Measurements from ENCODE around the gene SKIC2.
"Not testable (repeated sequence)": the region's sequence is repeated elsewhere in the genome, so short reads cannot be mapped to it uniquely, and the experiment has no call there.

The SKIC2 gene

DNA sequence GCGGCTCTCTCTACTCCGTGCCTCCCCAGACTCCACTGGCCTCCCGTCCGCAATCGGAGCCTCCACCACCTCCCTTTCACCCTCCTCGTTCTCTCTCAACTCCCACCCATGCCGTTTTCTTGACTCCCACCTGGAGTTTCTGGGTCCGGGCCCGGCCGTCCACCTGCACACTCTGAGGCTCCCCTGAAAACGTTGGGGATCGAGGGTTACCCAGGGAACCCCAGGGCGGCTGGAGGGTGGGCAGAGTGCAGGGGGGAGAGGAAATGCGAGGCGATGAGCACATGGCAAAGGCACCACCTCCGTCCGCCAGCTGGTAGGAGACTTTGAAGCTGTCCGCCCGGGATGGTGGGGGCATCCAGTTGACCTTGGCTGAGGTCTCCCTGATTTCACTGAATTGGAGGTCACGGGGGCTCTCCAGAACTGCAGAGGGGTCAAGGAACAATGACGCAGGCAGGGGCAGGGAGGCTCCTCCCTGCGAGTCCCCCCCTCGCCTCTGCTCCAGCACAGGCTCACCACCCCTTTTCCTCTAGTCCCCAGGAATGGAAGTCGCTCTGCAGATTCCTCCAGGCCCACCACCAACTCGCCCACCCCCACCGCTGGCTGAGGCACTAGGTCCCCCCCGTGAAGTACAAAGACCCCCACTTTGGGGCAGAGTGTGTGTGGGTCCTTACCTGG lies 52.0 kb downstream of the SKIC2 start:
- H3K9ac ChIP-seq (ENCODE audit: low read length); H3K27me3 ChIP-seq (ENCODE audit: insufficient read depth, low read length); H3K4me2 ChIP-seq (ENCODE audit: low read length); H3K9me3 ChIP-seq (ENCODE audit: low read length); H3F3A ChIP-seq (ENCODE audit: insufficient read depth, low read length); H3K4me1 ChIP-seq (ENCODE audit: insufficient read depth, low read length, severe bottlenecking); H3K79me2 ChIP-seq (ENCODE audit: insufficient read depth, low read length); H3K36me3 ChIP-seq (ENCODE audit: insufficient read depth, low read length); H3K4me3 ChIP-seq (ENCODE audit: low read depth, low read length, poor library complexity, severe bottlenecking); H4K20me1 ChIP-seq (ENCODE audit: insufficient read depth, low read length); H3K9me2 ChIP-seq (ENCODE audit: low read depth, low read length); H3K27ac ChIP-seq (ENCODE audit: low read depth, low read length, poor library complexity, severe bottlenecking); H2AFZ ChIP-seq (ENCODE audit: low read length): not testable (repeated sequence)

DNA sequence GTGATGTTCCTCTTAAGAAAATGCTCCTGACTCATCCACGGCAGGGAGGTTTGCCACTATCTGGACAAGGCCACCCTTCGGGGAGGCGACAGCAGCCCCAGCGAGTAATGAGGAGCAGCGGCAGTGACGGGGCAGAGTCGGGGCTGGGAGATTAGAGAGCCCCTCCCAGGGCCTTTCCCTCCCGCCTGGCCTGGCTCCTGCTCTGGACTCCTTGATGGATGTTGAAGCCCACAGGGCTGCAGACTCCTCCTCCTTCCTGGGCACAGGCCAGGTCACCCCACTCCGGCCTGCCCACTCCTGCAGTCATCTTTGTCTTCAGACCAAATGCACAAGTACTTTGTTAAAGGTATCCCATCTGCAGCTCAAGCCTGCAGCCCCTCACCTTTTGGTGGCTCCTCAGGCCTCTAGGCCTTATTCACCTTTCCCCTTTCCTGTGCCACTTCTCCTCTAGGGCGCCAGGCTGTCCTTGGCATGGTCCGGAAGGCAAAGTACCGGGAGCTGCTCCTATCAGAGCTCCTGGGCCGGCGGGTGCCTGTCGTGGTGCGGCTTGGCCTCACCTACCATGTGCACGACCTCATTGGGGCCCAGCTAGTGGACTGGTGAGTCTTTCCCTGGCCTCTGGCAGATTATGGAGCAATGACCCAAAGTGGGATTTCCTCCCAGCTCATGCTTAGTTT lies 54.1 kb downstream of the SKIC2 start:
- H2AFZ ChIP-seq (ENCODE audit: low read length); H3K27ac ChIP-seq (ENCODE audit: low read depth, low read length, poor library complexity, severe bottlenecking); H4K20me1 ChIP-seq (ENCODE audit: insufficient read depth, low read length); H3K4me3 ChIP-seq (ENCODE audit: low read depth, low read length, poor library complexity, severe bottlenecking); H3K9ac ChIP-seq (ENCODE audit: low read length); H3K27me3 ChIP-seq (ENCODE audit: insufficient read depth, low read length); H3K36me3 ChIP-seq (ENCODE audit: insufficient read depth, low read length); H3K9me2 ChIP-seq (ENCODE audit: low read depth, low read length); H3K4me2 ChIP-seq (ENCODE audit: low read length); H3K79me2 ChIP-seq (ENCODE audit: insufficient read depth, low read length); H3K4me1 ChIP-seq (ENCODE audit: insufficient read depth, low read length, severe bottlenecking); H3F3A ChIP-seq (ENCODE audit: insufficient read depth, low read length); H3K9me3 ChIP-seq (ENCODE audit: low read length): not testable (repeated sequence)

DNA sequence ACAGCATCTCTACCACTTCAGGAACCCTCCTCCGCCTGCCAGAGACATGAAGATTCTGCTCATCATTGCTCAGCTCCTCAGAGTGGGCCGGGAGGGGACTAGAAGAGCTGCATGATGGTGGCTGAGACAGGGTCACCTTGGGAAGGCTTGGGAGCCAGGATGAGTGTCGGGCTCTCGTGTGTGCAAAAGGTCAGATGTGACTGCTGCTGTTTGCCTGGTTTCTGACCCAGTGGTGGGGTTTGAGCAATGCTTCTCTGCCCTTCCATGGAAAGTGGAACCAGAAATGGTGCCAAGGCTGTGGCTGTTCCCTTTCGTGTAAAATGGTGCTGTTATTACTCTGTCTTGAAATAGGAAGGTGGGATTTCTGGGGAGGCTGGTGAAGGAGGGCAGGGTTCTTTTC lies 54.8 kb downstream of the SKIC2 start:
- not testable (repeated sequence) for H3K4me1 ChIP-seq (ENCODE audit: insufficient read depth, low read length, severe bottlenecking); H3K9ac ChIP-seq (ENCODE audit: low read length); H3K4me2 ChIP-seq (ENCODE audit: low read length); H3K4me3 ChIP-seq (ENCODE audit: low read depth, low read length, poor library complexity, severe bottlenecking); H3K9me2 ChIP-seq (ENCODE audit: low read depth, low read length); H3K27me3 ChIP-seq (ENCODE audit: insufficient read depth, low read length); H3F3A ChIP-seq (ENCODE audit: insufficient read depth, low read length); H3K9me3 ChIP-seq (ENCODE audit: low read length); H3K79me2 ChIP-seq (ENCODE audit: insufficient read depth, low read length); H2AFZ ChIP-seq (ENCODE audit: low read length); H3K36me3 ChIP-seq (ENCODE audit: insufficient read depth, low read length); H4K20me1 ChIP-seq (ENCODE audit: insufficient read depth, low read length); H3K27ac ChIP-seq (ENCODE audit: low read depth, low read length, poor library complexity, severe bottlenecking)

DNA sequence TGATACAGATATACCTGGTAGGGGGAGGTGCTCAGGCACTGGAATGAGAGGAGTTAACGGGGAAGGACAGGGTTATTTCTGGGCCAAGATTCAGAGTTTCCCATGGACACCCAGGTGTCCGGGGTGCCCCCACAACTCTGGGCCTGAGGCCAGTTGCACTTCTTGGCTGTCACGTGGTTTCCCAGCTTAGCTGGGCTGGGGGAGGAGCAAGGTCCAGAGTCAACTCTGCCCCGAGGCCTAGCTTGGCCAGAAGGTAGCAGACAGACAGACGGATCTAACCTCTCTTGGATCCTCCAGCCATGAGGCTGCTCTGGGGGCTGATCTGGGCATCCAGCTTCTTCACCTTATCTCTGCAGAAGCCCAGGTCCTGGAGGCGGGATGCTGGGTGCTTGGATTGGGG lies 55.6 kb downstream of the SKIC2 start, which contains the start of gene C4B:
C4B (plus strand) TSS at position 249 of the 400 bp plus-strand sequence; CDS start at position 300, 51 bp downstream.
- H3K79me2 ChIP-seq (ENCODE audit: insufficient read depth, low read length); H3K4me2 ChIP-seq (ENCODE audit: low read length); H3K9me2 ChIP-seq (ENCODE audit: low read depth, low read length); H3K4me3 ChIP-seq (ENCODE audit: low read depth, low read length, poor library complexity, severe bottlenecking); H3K4me1 ChIP-seq (ENCODE audit: insufficient read depth, low read length, severe bottlenecking); H3F3A ChIP-seq (ENCODE audit: insufficient read depth, low read length); H4K20me1 ChIP-seq (ENCODE audit: insufficient read depth, low read length); H3K9ac ChIP-seq (ENCODE audit: low read length); H3K36me3 ChIP-seq (ENCODE audit: insufficient read depth, low read length); H3K27me3 ChIP-seq (ENCODE audit: insufficient read depth, low read length); H3K9me3 ChIP-seq (ENCODE audit: low read length); H2AFZ ChIP-seq (ENCODE audit: low read length); H3K27ac ChIP-seq (ENCODE audit: low read depth, low read length, poor library complexity, severe bottlenecking): not testable (repeated sequence)
